ENCODE data around the gene RBM39. TPM values are rescaled to one million over a fixed set of nuclear protein-coding genes. Genes with fewer than 3 reads are reported as not detected.

RBM39 gene
- total and polyA plus RNA-seq, 7 donors, result 93.0 to 171 (median 136) TPM

DNA sequence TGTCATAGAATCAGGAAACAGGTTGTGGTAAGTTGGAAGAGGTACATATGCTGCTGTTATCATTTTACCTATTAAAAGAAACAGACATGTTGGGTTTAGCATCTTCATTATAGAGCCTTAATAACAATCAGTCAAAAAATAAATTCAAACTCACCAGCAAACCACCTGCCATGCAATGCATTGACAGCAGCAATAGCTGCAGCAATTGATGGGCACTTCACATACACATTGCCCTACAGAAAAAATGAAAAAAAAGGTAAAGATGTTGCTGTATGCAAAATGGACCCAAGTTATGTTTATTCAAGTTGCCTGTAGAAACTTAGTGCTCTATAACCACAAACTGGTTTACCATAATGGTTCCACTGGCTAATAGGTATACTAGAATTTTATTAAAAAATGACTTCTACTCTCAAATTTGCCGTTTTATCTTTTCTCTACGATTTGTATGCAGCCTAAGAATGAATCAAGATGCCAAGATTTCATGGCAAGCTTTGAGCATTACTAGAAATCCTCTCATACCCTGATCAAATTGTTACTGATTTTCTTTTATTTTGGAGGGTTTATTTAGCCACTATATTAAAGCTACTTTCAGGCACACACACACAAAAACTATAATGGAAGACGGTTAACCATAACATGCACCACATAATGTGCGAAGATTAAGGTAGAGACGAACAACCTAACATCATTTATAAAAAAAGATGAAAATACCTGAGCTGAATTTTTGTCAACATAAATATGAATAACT lies 37.4 kb downstream of the RBM39 start:
- intact Hi-C loops (cut with DNase I), result loop anchor here in 1 of 2 donors (5.0 kb wide), 1 partner anchor 33 kb away; no protein-coding TSS in a partner anchor
- Histone ChIP-seq H3K4me3 (no peak overlapping the region), H3K9me3 (no peaks in the 10 kb centered on the region), H3K4me1 (peaks cover 34% of the 10 kb centered on the region), H3K27ac (peak overlapping the region; percentile 14), H3K27me3 (ENCODE audit: insufficient read depth in 3 of 3, low read length in 2 of 3) (no peaks in the 10 kb centered on the region), H3K36me3 (ENCODE audit: insufficient read depth in 1 of 2, low read depth in 1 of 2) (peaks cover 10 to 93% of the 10 kb centered on the region in 2 donors)
- 79 to 83% (median 82%) methylated on average over 5 of the region's 5 CpGs for WGBS, 3 donors
- TF ChIP-seq, protein P1, sequence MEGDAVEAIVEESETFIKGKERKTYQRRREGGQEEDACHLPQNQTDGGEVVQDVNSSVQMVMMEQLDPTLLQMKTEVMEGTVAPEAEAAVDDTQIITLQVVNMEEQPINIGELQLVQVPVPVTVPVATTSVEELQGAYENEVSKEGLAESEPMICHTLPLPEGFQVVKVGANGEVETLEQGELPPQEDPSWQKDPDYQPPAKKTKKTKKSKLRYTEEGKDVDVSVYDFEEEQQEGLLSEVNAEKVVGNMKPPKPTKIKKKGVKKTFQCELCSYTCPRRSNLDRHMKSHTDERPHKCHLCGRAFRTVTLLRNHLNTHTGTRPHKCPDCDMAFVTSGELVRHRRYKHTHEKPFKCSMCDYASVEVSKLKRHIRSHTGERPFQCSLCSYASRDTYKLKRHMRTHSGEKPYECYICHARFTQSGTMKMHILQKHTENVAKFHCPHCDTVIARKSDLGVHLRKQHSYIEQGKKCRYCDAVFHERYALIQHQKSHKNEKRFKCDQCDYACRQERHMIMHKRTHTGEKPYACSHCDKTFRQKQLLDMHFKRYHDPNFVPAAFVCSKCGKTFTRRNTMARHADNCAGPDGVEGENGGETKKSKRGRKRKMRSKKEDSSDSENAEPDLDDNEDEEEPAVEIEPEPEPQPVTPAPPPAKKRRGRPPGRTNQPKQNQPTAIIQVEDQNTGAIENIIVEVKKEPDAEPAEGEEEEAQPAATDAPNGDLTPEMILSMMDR (IDR thresholded peaks at IDR 0.05), result no peak
- DNase-seq, result no peak
- ATAC-seq, result no peak

- peak overlapping the region; percentile 24 for H3K27ac ChIP-seq
- WGBS, 3 donors, result 48 to 53% (median 48%) methylated on average over 4 of the region's 4 CpGs
- no peaks in the 10 kb centered on the region for H3K27me3 ChIP-seq (ENCODE audit: insufficient read depth in 3 of 3, low read length in 2 of 3)
- ATAC-seq, result no peak
- intact Hi-C loops (cut with DNase I), result loop anchor here in 1 of 2 donors (5.0 kb wide), 1 partner anchor 34 kb away; no protein-coding TSS in a partner anchor
- H3K36me3 ChIP-seq (ENCODE audit: insufficient read depth in 1 of 2, low read depth in 1 of 2), result peaks cover 6 to 76% of the 10 kb centered on the region in 2 donors
- no peaks in the 10 kb centered on the region for H3K9me3 ChIP-seq
- H3K4me3 ChIP-seq, result no peak overlapping the region
- DNase-seq, result no peak
- peaks cover 30% of the 10 kb centered on the region for H3K4me1 ChIP-seq
- TF ChIP-seq, protein P1 (IDR thresholded peaks at IDR 0.05), result no peak
Measured at GRCh38 chr20:35702824-35703695, 39.0 kb downstream of the RBM39 start.

- ATAC-seq (no peak), DNase-seq (no peak)
- Histone ChIP-seq H3K9me3 (no peaks in the 10 kb centered on the region), H3K4me1 (peaks cover 37% of the 10 kb centered on the region), H3K4me3 (no peak overlapping the region), H3K27me3 (ENCODE audit: insufficient read depth in 3 of 3, low read length in 2 of 3) (no peaks in the 10 kb centered on the region), H3K36me3 (ENCODE audit: insufficient read depth in 1 of 2, low read depth in 1 of 2) (peaks cover 6 to 68% of the 10 kb centered on the region in 2 donors), H3K27ac (peak overlapping the region; percentile 24)
- TF ChIP-seq, protein P1 (IDR thresholded peaks at IDR 0.05), result no peak
- intact Hi-C loops (cut with DNase I), result loop anchor here in 1 of 2 donors (5.0 kb wide), 1 partner anchor 35 kb away; no protein-coding TSS in a partner anchor
- WGBS, 3 donors, result 42 to 62% (median 48%) methylated on average over 12 of the region's 12 CpGs
Measured at GRCh38 chr20:35702051-35702823, 39.8 kb downstream of the RBM39 start.

GRCh38 chr20:35700625-35701148 lies 41.4 kb downstream of the RBM39 start:
- Histone ChIP-seq H3K9me3 (no peaks in the 10 kb centered on the region), H3K27ac (peak overlapping the region; percentile 95), H3K4me1 (peaks cover 37% of the 10 kb centered on the region), H3K27me3 (ENCODE audit: insufficient read depth in 3 of 3, low read length in 2 of 3) (no peaks in the 10 kb centered on the region), H3K36me3 (ENCODE audit: insufficient read depth in 1 of 2, low read depth in 1 of 2) (peaks cover 6 to 65% of the 10 kb centered on the region in 2 donors), H3K4me3 (peak overlapping the region; percentile 94)
- ATAC-seq, result peak in 2 of 4 donors; percentile 19 to 25
- WGBS, 3 donors, result 54 to 79% (median 57%) methylated on average over 7 of the region's 7 CpGs
- TF ChIP-seq, protein P1 (IDR thresholded peaks at IDR 0.05), result no peak
- intact Hi-C loops (cut with DNase I), result loop anchor here in 1 of 2 donors (5.0 kb wide), 1 partner anchor 37 kb away; no protein-coding TSS in a partner anchor
- no peak for DNase-seq
